ENCODE results near the gene UNC5B.

GRCh38 chr10:71334221-71334791 is 121.9 kb downstream of the UNC5B start:
- TF ChIP-seq CTCF (optimal IDR thresholded peaks at IDR 0.05 in 1 of 3, IDR thresholded peaks at IDR 0.05 in 1 of 3, conservative IDR thresholded peaks at IDR 0.05 in 1 of 3; ENCODE audit: extremely low read depth in 1 of 3, insufficient read depth in 2 of 3, low read length in 3 of 3) (no peak), EZH2 (IDR thresholded peaks at IDR 0.05; ENCODE audit: low read length) (no peak)
